HEK293T (cell line): ENCODE measurements around the gene MAPK9.

Experiments
- BHLHE40 ChIP-seq: fragments of 450-650 bp; IDR thresholded peaks from 2 replicates; pipeline ENCODE4 v1.6.1; 2016; ENCODE audit warnings: mild to moderate bottlenecking, moderate library complexity, borderline replicate concordance
- CTBP1 ChIP-seq: fragments of 450-650 bp; IDR thresholded peaks from 2 replicates; pipeline ENCODE4 v1.6.1; 2016; ENCODE audit warnings: borderline replicate concordance
- FOXA1 ChIP-seq: fragments of 450-650 bp; IDR thresholded peaks from 2 replicates; pipeline ENCODE4 v1.6.1; 2016; ENCODE audit warnings: mild to moderate bottlenecking
- FOXK2 ChIP-seq: fragments of 450-650 bp; IDR thresholded peaks from 2 replicates; pipeline ENCODE4 v1.6.1; 2016; ENCODE audit warnings: mild to moderate bottlenecking
- FOXM1 ChIP-seq: fragments of 450-650 bp; IDR thresholded peaks from 2 replicates; pipeline ENCODE4 v1.6.1; 2017; ENCODE audit warnings: mild to moderate bottlenecking, borderline replicate concordance
- HDGF ChIP-seq: fragments of 450-650 bp; IDR thresholded peaks from 2 replicates; pipeline ENCODE4 v1.6.1; 2017; ENCODE audit warnings: antibody characterized with exemption, borderline replicate concordance
- L3MBTL2 ChIP-seq: fragments of 450-650 bp; conservative IDR thresholded peaks from 2 replicates; pipeline ENCODE4 v1.6.1; 2016; ENCODE audit warnings: mild to moderate bottlenecking
- NFRKB ChIP-seq: fragments of 450-650 bp; IDR thresholded peaks from 2 replicates; pipeline ENCODE4 v1.6.1; 2016; ENCODE audit warnings: mild to moderate bottlenecking, moderate library complexity
- TARDBP ChIP-seq: fragments of 450-650 bp; IDR thresholded peaks from 2 replicates; pipeline ENCODE4 v1.6.1; 2016

DNA sequence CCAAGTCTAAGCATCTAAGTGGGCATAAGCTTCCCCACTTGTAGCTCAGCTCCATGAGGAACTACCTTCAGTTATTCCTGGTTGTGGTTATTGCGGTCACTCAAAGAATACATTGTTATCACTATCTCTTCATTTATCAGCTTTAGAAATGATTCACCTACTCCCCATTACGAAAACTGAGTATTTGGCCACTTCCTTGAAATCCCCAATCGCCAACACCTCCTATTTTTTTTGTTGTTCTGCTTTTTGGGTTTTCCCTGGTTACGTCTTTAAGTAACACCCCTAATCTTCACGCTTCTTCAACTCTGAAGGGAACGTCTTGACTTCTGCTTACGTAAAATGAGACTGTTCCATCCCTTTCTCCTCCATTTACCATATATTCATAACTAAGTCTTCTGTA is 20.7 kb downstream of the MAPK9 start:
- no peak for TF ChIP-seq BHLHE40
- no peak for TF ChIP-seq NFRKB
- no peak for TF ChIP-seq TARDBP
- TF ChIP-seq FOXK2 = no peak
- no peak for TF ChIP-seq CTBP1
- no peak for TF ChIP-seq L3MBTL2
- no peak for TF ChIP-seq FOXM1
- TF ChIP-seq FOXA1 = no peak
- no peak for TF ChIP-seq HDGF
